Karpas-422 (cell line): ENCODE data around the gene SMIM13. TPM values are rescaled to one million over a fixed set of nuclear protein-coding genes. Genes with fewer than 3 reads are reported as not detected.
"Not testable (repeated sequence)": the region's sequence is repeated elsewhere in the genome, so short reads cannot be mapped to it uniquely, and the experiment has no call there.

Source experiments
- DNase-seq: peaks from one replicate; pipeline ENCODE4 v3.0.0-alpha.2; 2015
- H2AFZ ChIP-seq: fragments of 200-600 bp; sonication (generic); 2 replicates; pipeline ENCODE4 v1.6.1; 2014; ENCODE audit warnings: antibody characterized with exemption, low read length, mixed read lengths
- H3K27ac ChIP-seq: fragments of 200-600 bp; sonication (generic); 2 replicates; pipeline ENCODE4 v1.5.1; 2014; ENCODE audit warnings: mild to moderate bottlenecking, low read length, moderate library complexity
- H3K27me3 ChIP-seq: fragments of 200-600 bp; sonication (generic); 2 replicates; pipeline ENCODE4 v1.6.1; 2014; ENCODE audit warnings: low read length, mixed read lengths
- H3K36me3 ChIP-seq: fragments of 200-600 bp; sonication (generic); 2 replicates; pipeline ENCODE4 v1.6.1; 2014; ENCODE audit warnings: low read length, mixed read lengths; ENCODE audit not compliant: insufficient read depth
- H3K4me1 ChIP-seq: fragments of 200-600 bp; sonication (generic); 2 replicates; pipeline ENCODE4 v1.6.1; 2014; ENCODE audit warnings: mild to moderate bottlenecking, low read length, mixed read lengths
- H3K4me2 ChIP-seq: fragments of 200-600 bp; sonication (generic); 2 replicates; pipeline ENCODE4 v1.6.1; 2014; ENCODE audit warnings: low read length, low read depth, mild to moderate bottlenecking; ENCODE audit not compliant: poor library complexity, severe bottlenecking
- H3K4me3 ChIP-seq: fragments of 200-600 bp; sonication (generic); 2 replicates; pipeline ENCODE4 v1.5.1; 2014; ENCODE audit warnings: mild to moderate bottlenecking, antibody characterized with exemption, low read length, mixed read lengths
- H3K79me2 ChIP-seq: fragments of 200-600 bp; sonication (generic); 2 replicates; pipeline ENCODE4 v1.6.1; 2014; ENCODE audit warnings: mild to moderate bottlenecking, low read length, mixed read lengths
- H3K9ac ChIP-seq: fragments of 200-600 bp; sonication (generic); 2 replicates; pipeline ENCODE4 v1.6.0; 2014; ENCODE audit warnings: low read length
- H3K9me2 ChIP-seq: fragments of 200-600 bp; sonication (generic), shearing (Covaris generic); replicated peaks from 2 replicates; pipeline ENCODE4 v1.6.0; 2014; ENCODE audit warnings: mild to moderate bottlenecking, low read length, moderate library complexity; ENCODE audit not compliant: insufficient read depth
- H3K9me3 ChIP-seq: fragments of 300-700, 200-600 bp; sonication (generic); 2 replicates; pipeline ENCODE4 v1.6.1; 2014; ENCODE audit warnings: low read length, mixed read lengths
- H4K20me1 ChIP-seq: fragments of 200-600 bp; sonication (generic); 2 replicates; pipeline ENCODE4 v1.6.1; 2014; ENCODE audit warnings: mild to moderate bottlenecking, antibody characterized with exemption, low read length, low read depth; ENCODE audit not compliant: insufficient read depth
- total RNA-seq: library from RNA; depleted of rRNA; stranded (reverse); fragments of >200 nt; shearing (Covaris generic); gene quantifications from 2 replicates; pipeline ENCODE4 v1.2.3, GENCODE V29; 2014; ENCODE audit warnings: low replicate concordance

The SMIM13 gene
- total RNA-seq, 1 experiment from 2014 or later = 8.9 TPM

GRCh38 chr6:11089695-11090094, 3.9 kb upstream of the SMIM13 start:
- Histone ChIP-seq H3K4me3 (no peak overlapping the region), H3K27me3 (no peaks in the 10 kb centered on the region), H3K9me3 (no peaks in the 10 kb centered on the region), H3K79me2 (peaks cover 5% of the 10 kb centered on the region), H3K36me3 (no peaks in the 10 kb centered on the region), H3K27ac (no peak overlapping the region), H3K4me2 (no peak overlapping the region), H2AFZ (no peak overlapping the region), H4K20me1 (no peaks in the 10 kb centered on the region), H3K4me1 (peaks cover 7% of the 10 kb centered on the region), H3K9ac (no peak overlapping the region), H3K9me2 (no peaks in the 10 kb centered on the region)
- DNase-seq = no peak

DNA sequence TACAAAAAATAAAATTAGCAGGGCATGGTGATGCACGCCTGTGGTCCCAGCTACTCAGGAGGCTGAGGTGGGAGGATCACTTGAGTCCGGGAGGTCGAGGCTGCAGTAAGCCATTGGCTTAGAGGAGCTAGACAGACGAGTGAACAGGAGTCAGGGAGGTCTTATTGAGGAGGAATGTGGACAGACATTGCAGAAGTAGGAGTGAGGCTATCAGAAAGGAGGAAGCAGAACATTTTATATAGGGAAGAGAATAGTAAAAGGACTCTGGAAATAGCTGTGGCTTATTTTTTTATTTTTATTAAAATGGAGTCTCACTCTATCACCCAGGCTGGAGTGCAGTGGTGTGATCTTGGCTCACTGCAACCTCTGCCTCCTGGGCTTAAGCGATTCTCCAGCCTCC, 2.5 kb upstream of the SMIM13 start:
- H3K79me2 ChIP-seq = peaks cover 20% of the 10 kb centered on the region
- not testable (repeated sequence) for H3K4me3 ChIP-seq, H3K9ac ChIP-seq, H3K36me3 ChIP-seq, H3K27ac ChIP-seq, H3K4me2 ChIP-seq, H3K9me2 ChIP-seq, H2AFZ ChIP-seq, H3K9me3 ChIP-seq, H4K20me1 ChIP-seq, DNase-seq, H3K27me3 ChIP-seq
- peaks cover 19% of the 10 kb centered on the region for H3K4me1 ChIP-seq

- Histone ChIP-seq H4K20me1 (no peaks in the 10 kb centered on the region), H3K4me2 (peak overlapping the region; percentile 83), H3K36me3 (0 out of 2 replicates have a peak, but pooled peaks cover 2% of the 10 kb centered on the region), H3K9me3 (no peaks in the 10 kb centered on the region), H3K4me3 (peak overlapping the region; percentile 79), H3K9me2 (no peaks in the 10 kb centered on the region), H2AFZ (peak overlapping the region; percentile 78; the same call in 1 of the 2 replicates), H3K27ac (peak overlapping the region; percentile 58), H3K27me3 (no peaks in the 10 kb centered on the region), H3K79me2 (peaks cover 37% of the 10 kb centered on the region), H3K4me1 (peaks cover 20% of the 10 kb centered on the region), H3K9ac (peak overlapping the region; percentile 94)
- peak; percentile 78 for DNase-seq
Observed at GRCh38 chr6:11092668-11093375, 812 bp upstream of the SMIM13 start.

GRCh38 chr6:11093376-11093625, 333 bp upstream of the SMIM13 start:
- no peaks in the 10 kb centered on the region for H4K20me1 ChIP-seq
- no peaks in the 10 kb centered on the region for H3K9me3 ChIP-seq
- H3K4me2 ChIP-seq = peak overlapping the region; percentile 83
- H2AFZ ChIP-seq = peak overlapping the region; percentile 78; the same call in 1 of the 2 replicates
- H3K27me3 ChIP-seq = no peaks in the 10 kb centered on the region
- H3K4me3 ChIP-seq = peak overlapping the region; percentile 79
- peak overlapping the region; percentile 58 for H3K27ac ChIP-seq
- peaks cover 20% of the 10 kb centered on the region for H3K4me1 ChIP-seq
- peaks cover 41% of the 10 kb centered on the region for H3K79me2 ChIP-seq
- no peak for DNase-seq
- no peaks in the 10 kb centered on the region for H3K9me2 ChIP-seq
- 0 out of 2 replicates have a peak, but pooled peaks cover 2% of the 10 kb centered on the region for H3K36me3 ChIP-seq
- peak overlapping the region; percentile 94 for H3K9ac ChIP-seq

GRCh38 chr6:11094411-11094851, 797 bp downstream of the SMIM13 start:
- H3K4me2 ChIP-seq = peak overlapping the region; percentile 83
- H3K9ac ChIP-seq = peak overlapping the region; percentile 94
- peaks cover 24% of the 10 kb centered on the region for H3K4me1 ChIP-seq
- H3K4me3 ChIP-seq = peak overlapping the region; percentile 79
- H3K27ac ChIP-seq = peak overlapping the region; percentile 49
- H3K27me3 ChIP-seq = no peaks in the 10 kb centered on the region
- H2AFZ ChIP-seq = peak overlapping the region; percentile 85; the same call in 1 of the 2 replicates
- no peaks in the 10 kb centered on the region for H3K9me2 ChIP-seq
- H3K79me2 ChIP-seq = peaks cover 53% of the 10 kb centered on the region
- peak; percentile 76 for DNase-seq
- no peaks in the 10 kb centered on the region for H3K9me3 ChIP-seq
- H3K36me3 ChIP-seq = 0 out of 2 replicates have a peak, but pooled peaks cover 2% of the 10 kb centered on the region
- no peaks in the 10 kb centered on the region for H4K20me1 ChIP-seq

DNA sequence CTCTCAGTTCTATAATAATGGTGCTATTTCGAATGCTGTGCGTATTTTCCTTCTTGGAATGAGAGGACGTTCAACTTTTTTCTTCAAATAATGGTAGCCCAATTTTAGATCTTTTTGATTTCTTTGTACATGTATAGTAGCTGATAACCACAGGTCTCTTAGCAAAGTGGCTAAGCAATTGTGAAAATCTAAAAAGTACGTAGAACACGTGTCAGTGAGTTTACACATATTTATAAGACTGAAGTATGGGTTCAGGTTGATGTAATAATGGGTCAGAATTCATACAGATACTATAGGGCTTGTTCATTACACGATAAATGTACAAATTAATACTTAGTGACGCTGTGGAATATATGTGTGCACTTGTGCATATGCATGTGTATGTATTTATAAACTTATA, 1.3 kb downstream of the SMIM13 start:
- Histone ChIP-seq H3K9me3 (no peaks in the 10 kb centered on the region), H3K27me3 (no peaks in the 10 kb centered on the region), H3K4me2 (peak overlapping the region; percentile 83), H3K79me2 (peaks cover 58% of the 10 kb centered on the region), H3K36me3 (0 out of 2 replicates have a peak, but pooled peaks cover 2% of the 10 kb centered on the region), H3K4me3 (peak overlapping the region; percentile 79), H3K9me2 (no peaks in the 10 kb centered on the region), H4K20me1 (no peaks in the 10 kb centered on the region), H2AFZ (no peak overlapping the region), H3K27ac (peak overlapping the region; percentile 49; the same call in 1 of the 2 replicates), H3K4me1 (peaks cover 24% of the 10 kb centered on the region), H3K9ac (peak overlapping the region; percentile 94)
- DNase-seq = no peak

- peak overlapping the region; percentile 94 for H3K9ac ChIP-seq
- peaks cover 7% of the 10 kb centered on the region; the same call in 1 of the 2 replicates for H3K36me3 ChIP-seq
- no peak overlapping the region for H2AFZ ChIP-seq
- peaks cover 24% of the 10 kb centered on the region for H3K4me1 ChIP-seq
- peak overlapping the region; percentile 79; the same call in 1 of the 2 replicates for H3K4me3 ChIP-seq
- peak; percentile 53 for DNase-seq
- no peaks in the 10 kb centered on the region for H3K9me3 ChIP-seq
- no peak overlapping the region for H3K27ac ChIP-seq
- H4K20me1 ChIP-seq = peaks cover 2% of the 10 kb centered on the region
- no peaks in the 10 kb centered on the region for H3K9me2 ChIP-seq
- H3K79me2 ChIP-seq = peaks cover 70% of the 10 kb centered on the region
- peak overlapping the region; percentile 83 for H3K4me2 ChIP-seq
- H3K27me3 ChIP-seq = no peaks in the 10 kb centered on the region
Observed at GRCh38 chr6:11096109-11096508, 2.5 kb downstream of the SMIM13 start.

DNA sequence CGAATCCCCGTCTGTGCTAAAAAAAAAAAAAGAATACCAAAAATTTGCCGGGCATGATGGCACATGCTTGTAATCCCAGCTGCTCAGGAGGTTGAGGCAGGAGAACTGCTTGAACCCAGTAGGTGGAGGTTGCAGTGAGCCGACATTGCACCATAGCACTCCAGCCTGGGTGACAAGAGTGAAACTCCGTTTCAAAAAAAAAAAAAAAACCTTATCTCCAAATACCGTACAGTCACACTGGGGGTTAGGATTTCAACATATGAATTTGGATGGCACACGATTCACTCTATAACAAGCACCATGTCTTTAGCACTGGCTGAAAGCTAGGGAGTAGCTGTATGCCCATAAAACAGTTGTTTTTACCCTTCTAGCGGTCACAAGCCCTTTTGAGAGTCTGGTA, 3.8 kb downstream of the SMIM13 start:
- Histone ChIP-seq H3K79me2 (peaks cover 83% of the 10 kb centered on the region), H4K20me1 (peaks cover 13% of the 10 kb centered on the region), H3K4me3 (no peak overlapping the region), H3K27ac (no peak overlapping the region), H2AFZ (no peak overlapping the region), H3K36me3 (peaks cover 9% of the 10 kb centered on the region), H3K27me3 (no peaks in the 10 kb centered on the region), H3K9me3 (no peaks in the 10 kb centered on the region), H3K4me2 (no peak overlapping the region), H3K9me2 (no peaks in the 10 kb centered on the region), H3K9ac (no peak overlapping the region), H3K4me1 (peaks cover 23% of the 10 kb centered on the region)
- DNase-seq = no peak
